Mesothelial cell of epicardium (in vitro differentiated cells): ENCODE measurements around the gene FRMD4A. TPM values are rescaled to one million over a fixed set of nuclear protein-coding genes. Genes with fewer than 3 reads are reported as not detected.

Source experiments
- DNase-seq, 2 experiments: peaks; one replicate each; pipeline ENCODE4 v3.0.0; 2021; ENCODE audit warnings: low spot score in 2 of 2; ENCODE audit not compliant: unreplicated experiment in 2 of 2
- H3K27ac Mint-ChIP-seq: 2 replicates; pipeline ENCODE4 v1.8.0; 2021; ENCODE audit warnings: mixed read lengths
- H3K27me3 Mint-ChIP-seq: 2 replicates; pipeline ENCODE4 v1.8.0; 2021; ENCODE audit warnings: low read depth, mixed read lengths
- H3K36me3 Mint-ChIP-seq: 2 replicates; pipeline ENCODE4 v1.8.0; 2021; ENCODE audit warnings: mixed read lengths
- H3K4me1 Mint-ChIP-seq: 2 replicates; pipeline ENCODE4 v1.8.0; 2021; ENCODE audit warnings: mixed read lengths
- H3K4me3 Mint-ChIP-seq: 2 replicates; pipeline ENCODE4 v1.8.0; 2021; ENCODE audit warnings: mild to moderate bottlenecking, moderate library complexity, mixed read lengths
- H3K9me3 Mint-ChIP-seq: 2 replicates; pipeline ENCODE4 v1.8.0; 2021; ENCODE audit warnings: mixed read lengths
- CTCF ChIP-seq: fragments of 200-600 bp; sonication (generic); IDR thresholded peaks from one replicate; pipeline ENCODE4 v1.5.0; 2021; ENCODE audit warnings: antibody characterized with exemption; ENCODE audit not compliant: unreplicated experiment
- total RNA-seq: library from RNA; stranded (reverse); gene quantifications from 3 replicates; pipeline ENCODE4 v1.2.1, GENCODE V29; 2021

FRMD4A gene
- total RNA-seq, 1 donor from 2014 or later: 45.0 TPM

- no peak for TF ChIP-seq CTCF
- Mint-ChIP-seq H3K27me3 (peaks cover 15% of the 10 kb centered on the region), H3K4me1 (no peaks in the 10 kb centered on the region), H3K27ac (no peak overlapping the region), H3K9me3 (no peaks in the 10 kb centered on the region), H3K4me3 (no peak overlapping the region), H3K36me3 (no peaks in the 10 kb centered on the region)
- no peak for DNase-seq
Observed at GRCh38 chr10:14340051-14340744, 9.5 kb upstream of the FRMD4A start.

DNA sequence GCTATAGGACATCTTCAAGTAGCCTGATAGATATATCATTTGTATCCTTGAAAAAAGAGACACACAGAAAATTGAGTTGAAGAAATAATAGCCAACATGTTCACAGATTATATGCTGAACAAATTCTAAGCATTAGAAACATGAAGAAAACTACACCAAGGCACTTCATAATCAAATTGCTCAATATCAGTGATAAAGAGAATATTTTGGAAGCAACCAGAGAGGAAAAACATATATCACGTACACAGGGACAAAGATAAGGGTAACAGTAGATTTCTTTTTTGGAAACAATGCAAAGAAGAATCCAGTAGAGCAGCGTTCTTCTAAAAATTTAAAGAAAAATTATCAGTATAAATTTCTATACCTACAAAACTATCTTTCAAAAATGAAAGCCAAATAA, 6.0 kb upstream of the FRMD4A start:
- H3K4me1 Mint-ChIP-seq: no peaks in the 10 kb centered on the region
- no peak for DNase-seq
- H3K4me3 Mint-ChIP-seq: no peak overlapping the region
- H3K27ac Mint-ChIP-seq: no peak overlapping the region
- peaks cover 14% of the 10 kb centered on the region for H3K27me3 Mint-ChIP-seq
- H3K9me3 Mint-ChIP-seq: no peaks in the 10 kb centered on the region
- no peak for TF ChIP-seq CTCF
- no peaks in the 10 kb centered on the region for H3K36me3 Mint-ChIP-seq

GRCh38 chr10:14334771-14335170, 4.0 kb upstream of the FRMD4A start:
- DNase-seq: no peak
- peaks cover 14% of the 10 kb centered on the region for H3K4me1 Mint-ChIP-seq
- H3K27me3 Mint-ChIP-seq: peaks cover 18% of the 10 kb centered on the region
- H3K27ac Mint-ChIP-seq: no peak overlapping the region
- H3K9me3 Mint-ChIP-seq: no peaks in the 10 kb centered on the region
- no peak overlapping the region for H3K4me3 Mint-ChIP-seq
- TF ChIP-seq CTCF: no peak
- no peaks in the 10 kb centered on the region for H3K36me3 Mint-ChIP-seq

DNA sequence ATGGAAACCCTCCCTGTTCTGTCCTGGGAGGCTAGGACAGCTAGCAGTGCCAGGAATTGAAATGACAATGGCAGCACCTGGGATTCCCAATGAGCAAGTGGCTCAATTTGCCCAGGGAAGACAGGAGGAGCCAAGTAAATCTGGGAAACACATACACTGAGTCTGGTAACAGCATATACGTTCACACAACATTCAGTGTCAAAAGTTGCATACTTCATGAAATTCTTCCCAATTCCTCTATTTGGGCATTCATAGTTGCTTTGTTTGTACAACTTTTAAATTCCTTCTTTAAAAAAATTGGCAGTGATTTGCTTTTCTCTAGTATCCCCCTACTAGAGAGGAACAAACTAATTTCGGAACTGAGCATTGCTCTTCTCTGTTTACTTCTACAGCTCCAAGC, 2.9 kb upstream of the FRMD4A start:
- no peak for DNase-seq
- Mint-ChIP-seq H3K9me3 (no peaks in the 10 kb centered on the region), H3K36me3 (no peaks in the 10 kb centered on the region), H3K27ac (no peak overlapping the region), H3K4me1 (peaks cover 16% of the 10 kb centered on the region), H3K27me3 (peaks cover 17% of the 10 kb centered on the region), H3K4me3 (no peak overlapping the region)
- no peak for TF ChIP-seq CTCF

DNA sequence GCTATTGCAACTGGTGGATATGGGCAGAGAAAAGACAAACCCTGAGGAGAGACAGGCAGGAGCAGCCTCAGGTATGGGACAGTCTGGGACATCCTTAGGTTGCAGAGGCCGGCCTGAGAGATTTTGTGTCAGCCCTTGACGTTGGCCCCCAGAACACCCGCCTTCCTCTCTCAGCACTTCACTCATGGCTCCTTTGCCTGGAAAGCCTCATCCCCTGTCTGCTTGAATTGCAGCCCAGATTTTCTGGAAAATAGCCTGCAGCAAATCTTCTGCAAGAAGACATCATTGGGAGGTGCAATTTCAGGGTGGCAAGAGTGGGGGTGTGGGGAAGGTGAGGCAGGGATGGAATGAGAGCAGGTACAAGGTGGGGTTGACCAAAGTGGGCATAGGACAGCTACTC, 2.2 kb upstream of the FRMD4A start:
- Mint-ChIP-seq H3K27me3 (peaks cover 17% of the 10 kb centered on the region), H3K4me3 (no peak overlapping the region), H3K27ac (no peak overlapping the region), H3K36me3 (no peaks in the 10 kb centered on the region), H3K9me3 (no peaks in the 10 kb centered on the region), H3K4me1 (peaks cover 16% of the 10 kb centered on the region)
- no peak for DNase-seq
- TF ChIP-seq CTCF: no peak
